ENCODE measurements around the gene MMP10.

Gene MMP10

GRCh38 chr11:102729849-102730815 is 50.3 kb downstream of the MMP10 start:
- TF ChIP-seq CREB5 (CRISPR knock-in tag; IDR thresholded peaks at IDR 0.05; ENCODE audit: low read depth): no peak
- no peak for TF ChIP-seq ARNTL (CRISPR knock-in tag; IDR thresholded peaks at IDR 0.05; ENCODE audit: borderline replicate concordance, low read depth)
- TF ChIP-seq ZFP30 (CRISPR knock-in tag; IDR thresholded peaks at IDR 0.05): no peak
- TF ChIP-seq ZC3H10 (CRISPR knock-in tag; IDR thresholded peaks at IDR 0.05): no peak
- no peak for TF ChIP-seq ZNF70 (CRISPR knock-in tag; IDR thresholded peaks at IDR 0.05)
- no peak for TF ChIP-seq TOX (CRISPR knock-in tag; IDR thresholded peaks at IDR 0.05; ENCODE audit: borderline replicate concordance)
- TF ChIP-seq ZFP3 (CRISPR knock-in tag; IDR thresholded peaks at IDR 0.05): no peak
- no peak for TF ChIP-seq RARB (CRISPR knock-in tag; IDR thresholded peaks at IDR 0.05)
- TF ChIP-seq OSR1 (CRISPR knock-in tag; IDR thresholded peaks at IDR 0.05): no peak
- no peak for TF ChIP-seq ZNF8 (CRISPR knock-in tag; IDR thresholded peaks at IDR 0.05)
- TF ChIP-seq CSRNP3 (CRISPR knock-in tag; IDR thresholded peaks at IDR 0.05): no peak
- TF ChIP-seq GLIS3 (CRISPR knock-in tag; IDR thresholded peaks at IDR 0.05): no peak
- no peak for TF ChIP-seq PPARA (CRISPR knock-in tag; IDR thresholded peaks at IDR 0.05; ENCODE audit: borderline replicate concordance)
- no peak for TF ChIP-seq PATZ1 (CRISPR knock-in tag; IDR thresholded peaks at IDR 0.05; ENCODE audit: borderline replicate concordance)
- TF ChIP-seq ESRRG (CRISPR knock-in tag; IDR thresholded peaks at IDR 0.05): no peak
- TF ChIP-seq TSHZ2 (CRISPR knock-in tag; IDR thresholded peaks at IDR 0.05): no peak
- no peak for TF ChIP-seq POU6F1 (CRISPR knock-in tag; IDR thresholded peaks at IDR 0.05; ENCODE audit: borderline replicate concordance, low read depth)
- TF ChIP-seq ISL1 (CRISPR knock-in tag; IDR thresholded peaks at IDR 0.05): no peak
- TF ChIP-seq BACH2 (CRISPR knock-in tag; IDR thresholded peaks at IDR 0.05; ENCODE audit: borderline replicate concordance): no peak
- TF ChIP-seq SNAI2 (CRISPR knock-in tag; IDR thresholded peaks at IDR 0.05): no peak
- peak; percentile 68 for ATAC-seq

- ATAC-seq: peak; percentile 74
- TF ChIP-seq PATZ1 (CRISPR knock-in tag; IDR thresholded peaks at IDR 0.05; ENCODE audit: borderline replicate concordance): no peak
- no peak for TF ChIP-seq RARB (CRISPR knock-in tag; IDR thresholded peaks at IDR 0.05)
- no peak for TF ChIP-seq ZNF8 (CRISPR knock-in tag; IDR thresholded peaks at IDR 0.05)
- no peak for TF ChIP-seq CSDC2 (CRISPR knock-in tag; IDR thresholded peaks at IDR 0.05)
- no peak for TF ChIP-seq BACH2 (CRISPR knock-in tag; IDR thresholded peaks at IDR 0.05; ENCODE audit: borderline replicate concordance)
- no peak for TF ChIP-seq ZFP3 (CRISPR knock-in tag; IDR thresholded peaks at IDR 0.05)
- TF ChIP-seq ZC3H10 (CRISPR knock-in tag; IDR thresholded peaks at IDR 0.05): no peak
- no peak for TF ChIP-seq PPARA (CRISPR knock-in tag; IDR thresholded peaks at IDR 0.05; ENCODE audit: borderline replicate concordance)
- TF ChIP-seq ZNF565 (CRISPR knock-in tag; conservative IDR thresholded peaks at IDR 0.05; ENCODE audit: low read depth): no peak
- no peak for TF ChIP-seq ESRRG (CRISPR knock-in tag; IDR thresholded peaks at IDR 0.05)
- TF ChIP-seq OSR1 (CRISPR knock-in tag; IDR thresholded peaks at IDR 0.05): no peak
- no peak for TF ChIP-seq ARNTL (CRISPR knock-in tag; IDR thresholded peaks at IDR 0.05; ENCODE audit: borderline replicate concordance, low read depth)
- TF ChIP-seq CREB5 (CRISPR knock-in tag; IDR thresholded peaks at IDR 0.05; ENCODE audit: low read depth): no peak
- no peak for TF ChIP-seq CSRNP3 (CRISPR knock-in tag; IDR thresholded peaks at IDR 0.05)
- no peak for TF ChIP-seq GLIS3 (CRISPR knock-in tag; IDR thresholded peaks at IDR 0.05)
- no peak for TF ChIP-seq ZNF70 (CRISPR knock-in tag; IDR thresholded peaks at IDR 0.05)
Measured at GRCh38 chr11:102727890-102728289, 52.5 kb downstream of the MMP10 start.
